ENCODE measurements around the gene ABHD2. TPM values are rescaled to one million over a fixed set of nuclear protein-coding genes. Genes with fewer than 3 reads are reported as not detected.

ABHD2 gene
- total RNA-seq, 2 experiments from 2014 or later = 16.1 to 22.8 TPM

DNA sequence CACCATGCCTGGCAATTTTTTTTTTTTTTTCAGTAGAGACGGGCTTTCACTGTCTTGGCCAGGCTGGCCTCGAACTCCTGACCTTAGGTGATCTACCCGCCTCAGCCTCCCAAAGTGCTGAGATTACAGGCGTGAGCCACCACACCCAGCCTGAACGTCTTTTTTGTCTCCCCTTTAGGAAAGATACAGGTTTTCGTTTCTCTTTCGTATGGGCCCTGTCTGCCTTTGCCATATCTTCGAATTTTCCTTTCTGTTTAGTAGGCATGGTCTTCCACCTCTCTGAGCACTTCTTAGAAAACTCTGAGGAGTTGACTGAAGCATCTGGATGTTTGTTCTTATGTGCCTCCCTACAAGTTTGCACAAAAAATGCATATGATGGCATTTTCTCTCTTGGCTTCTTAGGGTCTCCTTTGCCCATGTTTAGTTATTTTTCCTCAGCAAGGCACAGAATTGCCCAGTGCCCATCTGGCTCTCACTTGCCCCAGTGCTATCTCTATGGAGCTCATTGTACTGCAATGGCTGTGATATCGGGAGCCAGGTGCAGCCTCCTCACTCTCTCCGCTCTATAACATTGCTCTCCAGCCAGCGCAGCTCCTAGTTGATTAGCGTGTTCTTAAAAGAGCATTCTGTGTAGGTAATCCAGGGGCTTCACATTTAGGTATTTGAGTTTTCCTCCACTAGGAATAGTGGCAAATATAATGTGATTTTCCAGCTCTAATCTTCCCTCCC lies 48.0 kb downstream of the ABHD2 start:
- Histone ChIP-seq H3K4me3 (ENCODE audit: low read depth, low read length, poor library complexity, severe bottlenecking) (no peak overlapping the region), H2AFZ (ENCODE audit: low read length) (no peak overlapping the region), H3K4me1 (ENCODE audit: insufficient read depth, low read length, poor library complexity, severe bottlenecking) (no peaks in the 10 kb centered on the region), H4K20me1 (ENCODE audit: insufficient read depth, low read length) (no peaks in the 10 kb centered on the region), H3K79me2 (ENCODE audit: insufficient read depth, low read depth, low read length) (no peaks in the 10 kb centered on the region), H3K4me2 (ENCODE audit: low read length) (no peak overlapping the region), H3K36me3 (ENCODE audit: insufficient read depth, low read length) (no peaks in the 10 kb centered on the region), H3K9me3 (ENCODE audit: low read length) (no peaks in the 10 kb centered on the region), H3K27ac (ENCODE audit: low read depth, low read length, poor library complexity, severe bottlenecking) (no peak overlapping the region), H3K9me2 (ENCODE audit: insufficient read depth, low read length) (no peaks in the 10 kb centered on the region)
- CTCF ChIA-PET (ENCODE audit: unreplicated experiment) = no interaction called here
- BruUV-seq (replicated peaks) = no TSS peak
- intact Hi-C loops (cut with micrococcal nuclease; ENCODE audit: unreplicated experiment) = no loop called here
- DNase-seq (ENCODE audit: low spot score) = no peak
- POLR2A ChIA-PET = no interaction called here
- TF ChIP-seq EZH2phosphoT487 (IDR thresholded peaks at IDR 0.05; ENCODE audit: borderline replicate concordance, low read depth, low read length) = no peak
- TF ChIP-seq, protein P1, sequence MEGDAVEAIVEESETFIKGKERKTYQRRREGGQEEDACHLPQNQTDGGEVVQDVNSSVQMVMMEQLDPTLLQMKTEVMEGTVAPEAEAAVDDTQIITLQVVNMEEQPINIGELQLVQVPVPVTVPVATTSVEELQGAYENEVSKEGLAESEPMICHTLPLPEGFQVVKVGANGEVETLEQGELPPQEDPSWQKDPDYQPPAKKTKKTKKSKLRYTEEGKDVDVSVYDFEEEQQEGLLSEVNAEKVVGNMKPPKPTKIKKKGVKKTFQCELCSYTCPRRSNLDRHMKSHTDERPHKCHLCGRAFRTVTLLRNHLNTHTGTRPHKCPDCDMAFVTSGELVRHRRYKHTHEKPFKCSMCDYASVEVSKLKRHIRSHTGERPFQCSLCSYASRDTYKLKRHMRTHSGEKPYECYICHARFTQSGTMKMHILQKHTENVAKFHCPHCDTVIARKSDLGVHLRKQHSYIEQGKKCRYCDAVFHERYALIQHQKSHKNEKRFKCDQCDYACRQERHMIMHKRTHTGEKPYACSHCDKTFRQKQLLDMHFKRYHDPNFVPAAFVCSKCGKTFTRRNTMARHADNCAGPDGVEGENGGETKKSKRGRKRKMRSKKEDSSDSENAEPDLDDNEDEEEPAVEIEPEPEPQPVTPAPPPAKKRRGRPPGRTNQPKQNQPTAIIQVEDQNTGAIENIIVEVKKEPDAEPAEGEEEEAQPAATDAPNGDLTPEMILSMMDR (conservative IDR thresholded peaks at IDR 0.05; ENCODE audit: low read length) = no peak

DNA sequence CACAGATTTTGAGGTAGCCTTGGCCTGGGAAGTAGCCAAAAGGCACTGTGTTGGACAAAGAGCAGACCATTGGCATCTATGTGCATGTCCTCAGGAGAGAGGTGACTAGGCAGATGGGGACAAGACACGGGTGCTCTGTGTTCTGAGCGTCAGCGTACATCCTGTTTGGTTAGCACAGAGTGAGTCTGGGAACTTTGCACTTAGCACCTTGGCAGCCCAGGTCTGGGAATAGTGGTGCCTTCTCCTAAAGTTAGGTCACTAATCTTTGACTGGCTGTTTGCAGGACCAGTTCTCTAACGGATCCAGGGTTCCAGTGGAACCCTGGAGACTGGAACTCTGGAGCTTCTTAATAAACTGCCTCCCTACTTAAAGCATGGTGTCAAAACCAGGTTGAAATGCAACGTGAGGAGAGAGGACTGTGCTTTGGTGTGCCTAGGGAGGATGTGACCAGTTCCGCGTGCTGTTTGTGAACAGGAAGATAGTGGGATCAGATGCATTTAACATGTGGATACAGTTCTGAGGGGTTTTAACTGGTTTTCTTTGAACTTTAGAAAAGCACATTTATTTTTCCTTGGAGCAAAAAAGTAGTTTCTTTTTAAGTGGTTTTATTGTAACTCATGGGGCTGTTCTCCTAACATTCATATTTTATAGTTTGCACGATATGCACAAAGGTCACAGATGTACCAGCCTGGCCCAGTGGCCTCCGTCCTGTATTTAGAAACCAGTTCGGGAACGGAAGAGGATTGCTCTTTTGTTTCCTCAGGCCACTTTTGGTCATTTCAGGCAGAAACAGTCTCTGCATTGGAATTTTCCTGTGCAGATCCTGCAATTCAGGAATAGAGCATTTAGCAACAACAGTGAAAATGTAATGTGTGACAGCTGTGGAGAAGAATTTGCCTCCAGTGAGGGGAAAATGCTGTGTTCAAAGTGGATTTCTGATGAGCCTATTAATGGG lies 48.8 kb downstream of the ABHD2 start:
- H3K36me3 ChIP-seq (ENCODE audit: insufficient read depth, low read length) = no peaks in the 10 kb centered on the region
- H3K9me3 ChIP-seq (ENCODE audit: low read length) = no peaks in the 10 kb centered on the region
- ChIA-PET CTCF (ENCODE audit: unreplicated experiment) (no interaction called here), POLR2A (no interaction called here)
- H3K4me2 ChIP-seq (ENCODE audit: low read length) = no peak overlapping the region
- intact Hi-C loops (cut with micrococcal nuclease; ENCODE audit: unreplicated experiment) = no loop called here
- H3K4me3 ChIP-seq (ENCODE audit: low read depth, low read length, poor library complexity, severe bottlenecking) = no peak overlapping the region
- no peak overlapping the region for H3K27ac ChIP-seq (ENCODE audit: low read depth, low read length, poor library complexity, severe bottlenecking)
- TF ChIP-seq, protein P1 (conservative IDR thresholded peaks at IDR 0.05; ENCODE audit: low read length) = no peak
- no peak for TF ChIP-seq EZH2phosphoT487 (IDR thresholded peaks at IDR 0.05; ENCODE audit: borderline replicate concordance, low read depth, low read length)
- no peak for DNase-seq (ENCODE audit: low spot score)
- no peaks in the 10 kb centered on the region for H3K79me2 ChIP-seq (ENCODE audit: insufficient read depth, low read depth, low read length)
- no peaks in the 10 kb centered on the region for H4K20me1 ChIP-seq (ENCODE audit: insufficient read depth, low read length)
- H2AFZ ChIP-seq (ENCODE audit: low read length) = no peak overlapping the region
- no TSS peak for BruUV-seq (replicated peaks)
- H3K9me2 ChIP-seq (ENCODE audit: insufficient read depth, low read length) = no peaks in the 10 kb centered on the region
- no peaks in the 10 kb centered on the region for H3K4me1 ChIP-seq (ENCODE audit: insufficient read depth, low read length, poor library complexity, severe bottlenecking)

Data from OCI-LY7 (cell line).